Medulla oblongata (tissue), 1 donor: ENCODE data around the gene NFX1.

Experiments used
- DNase-seq: peaks from one replicate; pipeline ENCODE4 v3.0.0-alpha.2; 2015; ENCODE audit errors: extremely low spot score

Gene NFX1

GRCh38 chr9:33267151-33267767, 23.1 kb upstream of the NFX1 start:
- no peak for DNase-seq

- no peak for DNase-seq
Observed at GRCh38 chr9:33270146-33270545, 20.2 kb upstream of the NFX1 start.

- no peak for DNase-seq
Observed at GRCh38 chr9:33272061-33272460, 18.3 kb upstream of the NFX1 start.

GRCh38 chr9:33273266-33273971, 16.9 kb upstream of the NFX1 start:
- no peak for DNase-seq

- DNase-seq = no peak
Observed at GRCh38 chr9:33273972-33274328, 16.4 kb upstream of the NFX1 start.

- no peak for DNase-seq
Observed at GRCh38 chr9:33277484-33277883, 12.8 kb upstream of the NFX1 start.

GRCh38 chr9:33285502-33285901, 4.8 kb upstream of the NFX1 start:
- DNase-seq = no peak

GRCh38 chr9:33287087-33287490, 3.2 kb upstream of the NFX1 start:
- DNase-seq = peak; percentile 88

- no peak for DNase-seq
Observed at GRCh38 chr9:33288235-33288634, 2.1 kb upstream of the NFX1 start.

GRCh38 chr9:33288828-33289483, 1.4 kb upstream of the NFX1 start:
- DNase-seq = no peak

- no peak for DNase-seq
Observed at GRCh38 chr9:33289496-33289895, 820 bp upstream of the NFX1 start.

GRCh38 chr9:33289936-33290246, 425 bp upstream of the NFX1 start:
- no peak for DNase-seq

GRCh38 chr9:33291031-33291397, 698 bp downstream of the NFX1 start:
- DNase-seq = no peak

- no peak for DNase-seq
Observed at GRCh38 chr9:33291901-33292300, 1.6 kb downstream of the NFX1 start.

GRCh38 chr9:33293782-33294181, 3.5 kb downstream of the NFX1 start:
- no peak for DNase-seq

- DNase-seq = no peak
Observed at GRCh38 chr9:33294670-33295432, 4.5 kb downstream of the NFX1 start.

GRCh38 chr9:33295571-33295970, 5.3 kb downstream of the NFX1 start:
- no peak for DNase-seq

- peak; percentile 87 for DNase-seq
Observed at GRCh38 chr9:33297432-33297831, 7.1 kb downstream of the NFX1 start.

- DNase-seq = no peak
Observed at GRCh38 chr9:33300546-33300945, 10.2 kb downstream of the NFX1 start.

GRCh38 chr9:33304362-33304761, 14.0 kb downstream of the NFX1 start:
- DNase-seq = peak; percentile 33

GRCh38 chr9:33306037-33306436, 15.7 kb downstream of the NFX1 start:
- DNase-seq = no peak

GRCh38 chr9:33307067-33307466, 16.8 kb downstream of the NFX1 start:
- DNase-seq = no peak

- DNase-seq = no peak
Observed at GRCh38 chr9:33309903-33310302, 19.6 kb downstream of the NFX1 start.
